ENCODE data around the gene CPN2. TPM values are rescaled to one million over a fixed set of nuclear protein-coding genes. Genes with fewer than 3 reads are reported as not detected.

Gene CPN2
- total RNA-seq, 1 donor from 2014 or later, result not detected

DNA sequence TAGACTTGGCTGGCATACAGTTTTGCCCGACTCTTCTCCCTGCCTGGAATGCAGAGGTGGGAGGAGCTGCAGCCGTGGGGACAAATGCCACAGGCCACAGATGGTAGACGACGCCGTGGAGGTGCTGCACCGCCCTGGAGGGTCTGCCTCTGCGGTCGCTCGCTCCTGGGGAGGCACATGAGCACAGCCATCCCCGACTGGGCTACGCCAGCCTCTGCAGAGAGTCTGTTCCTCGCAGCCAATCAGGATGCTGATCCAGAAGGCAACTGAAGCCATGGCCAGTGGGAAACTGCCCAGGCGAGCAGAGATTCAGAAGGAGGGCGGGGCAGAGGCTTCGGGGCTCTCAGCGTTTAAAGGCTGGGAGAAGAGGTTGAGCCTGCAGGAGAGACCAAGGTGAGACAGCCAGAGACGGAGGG, 30.3 kb upstream of the CPN2 start:
- DNase-seq (ENCODE audit: low spot score), result no peak

GRCh38 chr3:194380326-194380725, 29.2 kb upstream of the CPN2 start:
- DNase-seq (ENCODE audit: low spot score), result no peak

DNA sequence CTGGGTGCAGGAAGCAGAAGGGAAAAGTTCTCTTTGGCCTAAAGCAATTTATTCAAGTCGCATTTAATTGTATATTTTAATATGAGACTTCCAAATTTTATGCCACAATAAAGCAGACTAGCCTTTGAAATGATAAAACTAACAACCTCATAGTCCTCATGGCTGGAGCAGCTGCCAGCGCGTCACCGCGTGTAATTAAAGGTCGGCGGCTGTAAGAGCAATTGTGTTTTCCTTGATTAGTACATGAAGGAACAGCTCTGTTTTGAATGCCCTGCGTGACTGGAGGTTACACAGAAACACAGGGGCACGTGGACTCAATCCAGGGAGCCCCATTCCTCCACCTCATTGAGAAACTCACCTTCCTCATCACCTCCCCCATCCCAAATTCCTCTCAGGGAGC, 28.5 kb upstream of the CPN2 start:
- DNase-seq (ENCODE audit: low spot score), result no peak

DNA sequence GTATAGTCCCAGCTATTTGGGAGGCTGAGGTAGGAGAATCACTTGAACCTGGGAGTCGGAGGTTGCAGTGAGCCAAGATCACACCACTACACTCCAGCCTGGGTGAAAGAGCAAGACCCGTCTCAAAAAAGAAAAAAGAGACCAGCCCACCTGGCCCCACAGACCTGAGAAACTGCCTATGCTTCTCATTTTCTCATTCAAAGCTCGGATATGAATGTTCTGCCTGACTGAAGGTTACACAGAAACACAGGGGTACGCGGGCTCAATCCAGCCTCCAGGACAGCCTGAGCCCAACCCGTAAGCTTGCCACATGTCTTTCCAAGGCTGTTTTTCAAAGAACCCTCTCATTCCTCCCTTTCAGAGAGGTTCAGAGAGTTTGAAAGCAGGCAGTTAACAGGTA, 28.1 kb upstream of the CPN2 start:
- no peak for DNase-seq (ENCODE audit: low spot score)

DNA sequence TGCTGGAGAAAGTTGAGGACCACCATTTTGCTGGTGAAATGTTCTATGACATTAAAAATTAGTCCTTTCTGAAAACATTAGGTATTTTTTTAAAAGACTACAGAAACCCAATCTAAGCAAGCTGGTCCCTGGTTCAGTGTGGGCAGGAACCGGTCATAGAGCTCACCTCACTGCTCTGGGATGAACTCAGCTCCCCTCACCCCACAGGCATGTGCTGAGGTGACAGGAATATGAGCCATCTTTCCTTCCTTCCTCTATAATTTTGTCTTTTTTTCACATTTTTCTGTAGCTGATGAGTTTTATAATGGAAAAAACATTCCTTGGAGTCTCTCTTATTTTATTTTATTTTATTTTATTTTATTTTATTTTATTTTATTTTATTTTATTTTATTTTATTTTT, 26.6 kb upstream of the CPN2 start:
- DNase-seq (ENCODE audit: low spot score), result no peak

GRCh38 chr3:194376241-194376560, 25.1 kb upstream of the CPN2 start:
- DNase-seq (ENCODE audit: low spot score), result no peak

GRCh38 chr3:194375473-194376240, 24.5 kb upstream of the CPN2 start:
- no peak for DNase-seq (ENCODE audit: low spot score)

DNA sequence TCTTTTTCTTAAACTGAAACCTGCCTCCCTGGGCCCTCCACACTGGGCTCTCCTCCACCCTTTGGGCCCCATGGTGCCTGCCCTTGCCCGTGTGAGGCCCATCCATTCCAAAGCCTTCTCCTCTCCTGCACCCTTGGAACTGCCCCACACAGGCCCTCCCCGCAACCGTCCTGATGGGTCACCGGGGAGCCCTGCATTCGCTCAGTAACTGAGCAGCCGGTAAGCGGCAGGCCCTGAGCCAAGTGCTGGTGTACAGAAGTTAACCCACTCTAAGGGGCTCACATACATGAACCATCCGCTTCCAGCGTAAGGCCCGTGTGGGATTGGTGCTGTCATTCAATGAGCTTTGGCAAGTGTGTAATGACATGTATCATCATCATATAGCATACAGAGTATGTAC, 23.8 kb upstream of the CPN2 start:
- DNase-seq (ENCODE audit: low spot score), result no peak

DNA sequence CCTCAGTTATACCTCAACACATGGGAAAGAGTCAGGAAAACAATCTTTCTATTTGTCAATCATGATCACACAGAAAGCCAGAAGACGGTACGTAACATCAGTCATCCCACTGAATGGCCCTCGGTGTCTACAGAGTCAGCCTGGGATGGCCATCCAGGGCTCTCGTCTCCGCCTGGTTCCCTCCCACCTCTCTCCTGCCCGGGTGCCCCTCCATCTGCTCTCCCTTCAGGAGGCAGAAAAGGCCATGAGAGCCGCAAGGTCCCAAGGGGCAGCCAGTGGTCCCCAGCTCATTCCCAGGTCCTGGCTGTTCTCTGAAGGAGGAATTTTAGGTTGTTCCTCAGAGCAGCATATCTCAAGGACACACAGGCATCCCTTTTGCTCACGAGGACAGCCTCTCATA, 22.8 kb upstream of the CPN2 start:
- no peak for DNase-seq (ENCODE audit: low spot score)

- DNase-seq (ENCODE audit: low spot score), result no peak
Observed at GRCh38 chr3:194373028-194373427, 21.9 kb upstream of the CPN2 start.

GRCh38 chr3:194370753-194371152, 19.6 kb upstream of the CPN2 start:
- no peak for DNase-seq (ENCODE audit: low spot score)

DNA sequence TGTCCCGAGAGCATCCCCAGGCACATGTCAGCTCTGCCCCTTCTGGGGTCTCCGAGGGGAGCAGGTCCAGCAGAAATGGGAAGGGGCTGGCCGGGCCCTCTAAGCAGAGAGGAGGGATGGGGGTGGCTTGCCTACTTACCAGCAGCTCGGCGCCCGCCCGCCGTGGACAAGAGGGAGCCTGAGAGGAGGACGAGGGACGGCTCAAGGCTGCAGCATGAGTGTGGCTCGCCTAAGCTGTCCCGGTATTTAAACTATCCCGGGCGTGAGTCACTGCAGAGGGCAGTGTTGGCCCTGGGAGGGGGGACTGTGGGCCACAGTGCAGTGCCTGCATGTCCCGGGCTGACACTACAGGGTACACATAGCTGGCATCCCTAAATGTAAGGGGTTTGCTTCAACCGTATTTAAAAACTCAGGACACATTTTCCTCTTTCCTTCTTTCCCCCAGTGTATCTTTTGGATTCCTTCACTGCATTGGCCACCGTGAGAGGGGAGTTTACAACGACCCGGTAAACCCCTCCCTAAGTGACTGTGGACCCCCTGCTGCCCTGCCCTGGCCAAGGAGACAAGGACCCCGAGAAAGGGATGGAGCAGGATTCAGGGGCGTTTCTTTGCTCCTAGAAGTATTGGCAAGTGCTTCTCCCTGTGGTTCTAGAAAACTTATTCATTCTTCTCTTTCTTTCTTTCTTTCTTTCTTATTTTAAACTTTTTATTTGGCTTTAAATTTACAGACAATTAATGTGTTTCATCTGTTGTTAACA, 18.6 kb upstream of the CPN2 start, which contains the start of gene LRRC15:
LRRC15 (minus strand) TSS at position 222 of the 758 bp plus-strand sequence. CDS start 8,700 bp downstream, outside the sequence.
- peak; percentile 53 for DNase-seq (ENCODE audit: low spot score)

GRCh38 chr3:194368918-194369317, 17.8 kb upstream of the CPN2 start:
- no peak for DNase-seq (ENCODE audit: low spot score)

DNA sequence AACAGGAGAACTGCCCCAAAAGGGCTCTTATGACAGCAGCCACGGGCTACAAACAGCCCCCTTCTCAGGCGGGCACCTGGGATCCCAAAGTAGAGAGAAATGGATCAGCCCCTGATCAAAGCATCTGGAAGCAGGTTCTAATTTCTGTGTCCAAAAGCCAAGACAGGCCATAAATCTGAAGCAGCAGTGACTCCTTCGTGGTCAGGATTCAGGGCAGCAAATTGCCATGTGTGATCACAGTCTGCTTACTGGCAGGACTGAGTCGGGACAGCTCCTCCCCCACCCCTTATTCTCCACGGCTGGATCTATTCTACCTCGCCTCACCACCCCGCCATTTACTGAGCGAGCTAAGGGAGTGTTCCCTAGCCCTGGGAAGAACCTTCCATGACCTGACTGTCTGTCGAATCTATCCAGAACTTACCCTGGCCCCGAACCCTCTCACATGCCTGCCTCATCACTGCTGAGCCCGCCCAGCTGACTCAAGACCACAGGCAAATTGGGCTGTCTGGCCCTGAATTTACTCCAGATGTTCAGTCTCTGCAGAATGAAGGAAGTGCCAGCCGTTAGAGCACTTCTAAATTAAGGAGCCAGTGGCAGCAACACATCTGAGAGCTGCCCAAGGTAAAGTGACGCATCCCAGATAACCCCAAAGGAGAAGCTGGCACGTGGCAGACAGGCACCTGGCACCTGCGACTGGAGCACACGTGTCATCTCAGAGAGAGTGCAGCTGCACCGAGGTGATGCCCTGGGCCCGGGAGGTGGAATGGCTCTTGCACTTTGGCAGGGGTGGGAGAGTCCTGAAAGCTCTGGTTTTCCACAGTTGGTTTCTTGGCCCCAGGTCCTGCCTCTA, 17.1 kb upstream of the CPN2 start:
- peak; percentile 61 for DNase-seq (ENCODE audit: low spot score)

DNA sequence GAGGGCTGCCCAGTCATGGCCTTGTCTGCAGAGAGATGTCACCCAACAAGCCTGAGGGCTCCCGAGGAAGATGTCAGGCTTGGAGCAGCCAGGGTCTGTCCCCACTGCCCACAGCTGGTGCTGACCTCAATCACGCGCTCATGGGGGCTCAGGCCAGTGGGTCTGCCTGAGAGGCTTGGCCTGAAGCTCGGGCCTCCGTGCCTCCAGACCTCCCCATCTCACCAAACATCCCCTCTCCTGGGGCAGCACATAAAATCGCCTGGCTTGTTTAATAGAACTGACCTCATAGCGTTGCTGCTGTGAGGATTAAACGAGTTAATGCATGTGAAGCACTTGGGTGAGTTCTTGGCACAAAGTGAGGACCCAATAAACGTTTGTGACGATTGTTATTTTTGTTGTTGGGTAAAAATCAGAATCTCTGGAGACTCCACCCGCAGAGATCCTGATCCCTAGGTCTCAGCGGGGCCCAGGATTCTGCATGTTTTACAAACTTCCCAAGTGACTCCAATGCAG, 14.9 kb upstream of the CPN2 start:
- DNase-seq (ENCODE audit: low spot score), result no peak

DNA sequence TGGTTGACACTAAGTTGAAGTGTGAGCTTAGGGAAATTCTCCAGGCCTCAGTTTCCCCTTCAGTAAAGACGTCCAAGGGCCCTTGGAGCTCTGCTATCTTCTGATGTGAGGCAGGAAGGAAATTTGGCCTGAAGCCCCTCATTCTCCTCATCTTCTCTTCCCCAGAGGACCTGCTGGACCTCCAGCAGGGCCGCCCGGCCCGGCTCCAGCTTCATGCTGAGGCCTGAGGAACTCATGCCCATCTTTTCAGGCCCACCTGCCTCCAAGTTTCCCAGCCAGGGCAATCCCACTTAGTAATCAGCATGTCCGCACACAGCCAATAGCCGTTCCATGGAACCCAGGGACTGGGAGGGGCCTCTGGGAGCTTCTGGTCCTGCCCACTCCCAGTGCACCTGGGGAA, 14.4 kb upstream of the CPN2 start:
- no peak for DNase-seq (ENCODE audit: low spot score)

- peak; percentile 94 for DNase-seq (ENCODE audit: low spot score)
Observed at GRCh38 chr3:194364652-194365434, 13.7 kb upstream of the CPN2 start.

DNA sequence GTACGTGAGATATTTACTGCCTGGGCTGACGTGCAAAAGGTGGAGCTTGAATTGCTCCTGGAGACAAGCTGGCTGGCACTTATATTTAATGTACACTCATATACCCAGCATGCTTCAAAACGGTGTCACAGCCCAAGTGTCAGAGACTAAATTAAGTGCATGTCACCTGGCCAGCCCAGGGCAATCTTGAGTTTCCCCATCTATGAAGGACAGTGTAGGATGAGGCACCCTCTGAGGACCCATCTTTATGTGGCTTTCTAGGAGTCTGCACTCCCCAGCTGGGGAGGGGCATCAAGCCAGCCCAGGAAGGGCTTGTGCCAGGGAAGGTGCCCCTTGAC, 13.2 kb upstream of the CPN2 start:
- DNase-seq (ENCODE audit: low spot score), result no peak

DNA sequence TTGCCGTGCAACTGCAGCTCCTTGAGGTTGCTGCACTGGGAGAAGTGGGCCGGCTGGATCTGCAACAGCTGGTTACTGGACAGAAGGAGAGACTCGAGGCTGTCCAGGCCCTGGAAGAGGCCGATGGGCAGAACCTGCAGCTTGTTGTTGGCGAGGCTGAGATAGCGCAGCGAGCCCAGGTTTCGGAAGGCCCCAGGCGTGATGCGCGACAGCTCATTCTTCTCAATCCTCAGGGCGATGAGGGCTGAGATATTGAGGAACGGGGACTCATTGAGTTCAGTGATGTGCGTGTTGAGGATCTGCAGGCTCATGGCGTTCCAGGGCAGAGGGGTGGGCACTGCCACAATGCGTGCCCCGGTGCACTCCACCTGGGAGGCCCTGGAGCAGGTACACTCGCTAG, 9.4 kb upstream of the CPN2 start:
- DNase-seq (ENCODE audit: low spot score), result no peak

GRCh38 chr3:194357681-194358080, 6.6 kb upstream of the CPN2 start:
- DNase-seq (ENCODE audit: low spot score), result no peak

DNA sequence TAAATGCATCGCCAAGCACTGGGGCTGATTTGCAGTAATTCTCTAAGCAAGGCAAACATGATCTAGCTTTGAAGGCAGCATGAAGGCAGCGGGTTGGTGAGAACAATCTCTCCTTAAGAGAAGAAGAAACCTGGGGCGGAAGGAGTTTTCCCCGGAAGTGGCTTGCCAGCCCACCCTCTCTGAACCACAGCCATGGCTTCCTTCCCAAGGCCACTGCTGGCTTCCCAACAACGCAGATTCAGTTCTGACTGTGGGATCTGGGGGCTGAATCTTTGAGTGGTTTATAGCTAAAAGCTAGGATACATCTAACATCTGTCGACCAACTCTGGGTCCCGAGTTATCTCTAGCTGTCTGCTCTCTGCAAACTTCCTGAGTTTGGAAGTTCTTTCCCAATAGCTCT, 4.3 kb upstream of the CPN2 start:
- no peak for DNase-seq (ENCODE audit: low spot score)
